ENCODE measurements around the gene NEURL3. TPM values are rescaled to one million over a fixed set of nuclear protein-coding genes. Genes with fewer than 3 reads are reported as not detected.

The NEURL3 gene
- total RNA-seq, 4 donors from 2014 or later: 0.56 TPM; not detected in 3

DNA sequence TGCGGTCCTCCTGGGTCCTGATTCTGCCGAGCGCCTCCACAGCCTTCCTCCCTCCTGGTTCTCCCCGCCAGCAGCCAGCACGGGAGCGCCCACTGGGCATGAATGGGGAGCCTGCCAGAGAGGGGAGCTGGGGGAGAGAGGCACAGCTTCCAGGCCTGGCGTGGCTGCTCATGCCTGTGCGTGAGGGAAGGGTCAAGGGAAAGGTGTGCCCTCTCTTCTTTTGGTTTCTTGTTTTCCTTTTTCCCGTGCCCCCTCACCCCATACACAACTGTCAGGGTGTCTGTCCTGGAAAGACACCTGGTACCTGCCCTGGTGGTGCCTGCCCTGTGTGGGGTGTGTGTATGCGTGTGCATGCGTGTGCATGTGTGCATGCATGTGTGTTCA lies 4.7 kb upstream of the NEURL3 start:
- DNase-seq (ENCODE audit: low spot score) (no peak), ATAC-seq (ENCODE audit: low FRiP score) (no peak)
- TF ChIP-seq, protein P1, sequence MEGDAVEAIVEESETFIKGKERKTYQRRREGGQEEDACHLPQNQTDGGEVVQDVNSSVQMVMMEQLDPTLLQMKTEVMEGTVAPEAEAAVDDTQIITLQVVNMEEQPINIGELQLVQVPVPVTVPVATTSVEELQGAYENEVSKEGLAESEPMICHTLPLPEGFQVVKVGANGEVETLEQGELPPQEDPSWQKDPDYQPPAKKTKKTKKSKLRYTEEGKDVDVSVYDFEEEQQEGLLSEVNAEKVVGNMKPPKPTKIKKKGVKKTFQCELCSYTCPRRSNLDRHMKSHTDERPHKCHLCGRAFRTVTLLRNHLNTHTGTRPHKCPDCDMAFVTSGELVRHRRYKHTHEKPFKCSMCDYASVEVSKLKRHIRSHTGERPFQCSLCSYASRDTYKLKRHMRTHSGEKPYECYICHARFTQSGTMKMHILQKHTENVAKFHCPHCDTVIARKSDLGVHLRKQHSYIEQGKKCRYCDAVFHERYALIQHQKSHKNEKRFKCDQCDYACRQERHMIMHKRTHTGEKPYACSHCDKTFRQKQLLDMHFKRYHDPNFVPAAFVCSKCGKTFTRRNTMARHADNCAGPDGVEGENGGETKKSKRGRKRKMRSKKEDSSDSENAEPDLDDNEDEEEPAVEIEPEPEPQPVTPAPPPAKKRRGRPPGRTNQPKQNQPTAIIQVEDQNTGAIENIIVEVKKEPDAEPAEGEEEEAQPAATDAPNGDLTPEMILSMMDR (IDR thresholded peaks at IDR 0.05): no peak

DNA sequence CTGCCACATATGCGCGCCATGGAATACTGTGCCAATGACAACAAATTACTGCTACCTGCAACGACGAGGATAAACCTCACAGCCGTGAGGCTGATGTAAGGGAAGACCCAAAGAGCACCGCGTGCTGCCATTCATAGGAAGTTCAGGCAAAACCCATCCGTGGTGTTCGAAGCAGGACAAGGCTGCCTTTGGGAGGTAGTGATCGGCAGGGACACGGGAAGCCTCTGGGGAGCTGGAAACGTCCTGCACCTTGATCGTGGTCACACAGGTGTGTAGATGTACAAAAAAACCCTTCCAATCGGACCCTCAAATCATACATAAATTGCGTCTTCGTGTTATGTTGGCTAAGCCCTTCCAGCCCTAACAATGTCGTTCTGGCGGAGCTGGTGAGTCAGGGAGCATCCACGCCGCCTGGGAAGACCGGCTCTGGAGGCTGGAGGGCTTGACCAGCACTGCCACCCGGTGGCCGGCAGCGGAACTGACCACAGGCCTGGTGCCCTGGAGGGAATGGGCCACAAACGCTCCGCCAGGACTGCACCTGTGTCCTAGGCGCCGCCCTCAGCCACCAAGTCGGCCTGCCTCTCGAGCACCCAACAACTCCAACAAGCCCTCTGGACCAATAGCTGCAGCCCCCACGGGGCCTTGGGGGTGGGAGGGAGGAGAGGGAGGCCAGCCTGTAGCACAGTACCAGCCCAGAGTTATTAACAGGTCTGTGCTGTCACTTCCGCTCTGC lies 4.1 kb upstream of the NEURL3 start:
- DNase-seq (ENCODE audit: low spot score): peak; percentile 82
- ATAC-seq (ENCODE audit: low FRiP score): peak; percentile 93
- TF ChIP-seq, protein P1 (IDR thresholded peaks at IDR 0.05): peak in 1 of 3 donors; percentile 87

DNA sequence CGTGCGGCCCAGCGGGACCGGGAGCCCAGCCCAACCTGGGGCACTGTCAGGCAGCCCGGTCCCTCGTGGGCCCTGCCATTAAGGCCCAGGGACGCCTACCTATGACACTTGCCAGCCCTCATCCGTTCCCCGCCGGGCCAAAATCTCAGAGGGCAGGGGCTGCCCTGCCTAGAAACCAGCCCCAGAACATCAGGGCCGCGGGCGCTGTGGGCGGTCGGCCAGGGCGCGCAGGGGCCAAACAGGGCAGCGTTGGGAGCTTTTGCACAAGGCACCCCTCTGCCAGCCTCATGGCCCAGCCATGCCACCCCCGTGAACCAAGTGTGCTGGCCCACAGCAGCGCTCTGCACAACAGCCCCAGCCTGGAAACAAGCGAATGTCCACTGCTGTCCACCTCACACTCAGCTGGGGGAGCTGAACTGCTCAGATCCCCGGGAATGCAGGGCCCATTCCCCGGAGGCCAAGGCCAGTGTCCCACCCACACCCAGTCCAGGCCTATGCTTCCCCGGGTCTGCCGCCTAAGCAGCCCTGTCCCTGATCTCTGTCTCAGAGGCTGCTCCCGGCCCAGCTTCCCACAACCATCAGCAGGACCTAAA lies 3.5 kb upstream of the NEURL3 start:
- ATAC-seq (ENCODE audit: low FRiP score) (no peak), DNase-seq (ENCODE audit: low spot score) (no peak)
- TF ChIP-seq, protein P1 (IDR thresholded peaks at IDR 0.05): no peak

DNA sequence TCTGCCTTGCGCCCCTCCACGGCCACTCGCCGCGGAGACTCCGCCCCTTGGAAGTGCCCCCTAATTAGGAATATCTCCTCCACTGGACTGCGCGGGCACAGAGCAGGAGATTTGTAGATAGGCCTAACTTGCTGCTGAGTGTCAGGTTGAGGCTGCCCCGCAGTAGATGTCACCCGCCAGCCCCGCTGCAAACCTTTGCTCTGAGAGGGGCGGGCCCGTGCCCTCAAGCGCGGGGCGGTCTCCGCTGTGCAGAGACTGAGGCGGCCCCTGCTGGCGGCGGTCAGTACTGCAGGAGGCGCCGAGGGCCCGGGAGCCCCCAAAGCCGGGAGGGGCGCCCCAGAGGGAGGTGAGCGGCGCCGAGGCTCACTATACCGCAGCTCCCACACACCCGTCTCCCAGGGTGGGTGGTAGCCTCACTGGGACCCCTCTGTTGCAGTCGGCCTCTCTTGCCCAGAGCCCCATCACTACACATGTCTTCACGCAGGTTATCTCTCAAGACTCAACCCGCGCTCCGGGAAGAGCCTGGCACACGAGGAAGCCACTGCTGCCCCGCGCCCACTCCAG lies 2.9 kb upstream of the NEURL3 start:
- peak; percentile 79 for DNase-seq (ENCODE audit: low spot score)

DNA sequence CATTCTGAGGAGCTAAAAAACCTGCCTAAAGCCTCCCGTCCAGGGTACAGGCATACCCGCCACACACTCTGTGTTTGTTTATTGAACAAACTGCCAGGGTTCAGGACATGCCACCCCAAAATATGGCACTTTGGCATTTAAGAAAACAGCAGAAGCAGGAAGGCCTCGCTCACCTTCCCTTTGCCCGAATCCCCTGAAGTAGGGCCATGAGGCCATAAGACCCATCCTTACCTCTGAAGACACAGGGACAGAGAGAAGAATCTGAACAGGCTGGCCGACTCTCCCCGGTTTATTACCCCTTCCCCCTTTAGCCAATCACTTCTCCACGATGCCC lies 1.7 kb upstream of the NEURL3 start:
- DNase-seq (ENCODE audit: low spot score) (no peak), ATAC-seq (ENCODE audit: low FRiP score) (no peak)
- TF ChIP-seq, protein P1 (IDR thresholded peaks at IDR 0.05): no peak

More for the DNA sequence above, 2.9 kb upstream of the NEURL3 start:
- ATAC-seq (ENCODE audit: low FRiP score): peak; percentile 62
- TF ChIP-seq, protein P1 (IDR thresholded peaks at IDR 0.05): peak in 2 of 3 donors; percentile 82 to 98

DNA sequence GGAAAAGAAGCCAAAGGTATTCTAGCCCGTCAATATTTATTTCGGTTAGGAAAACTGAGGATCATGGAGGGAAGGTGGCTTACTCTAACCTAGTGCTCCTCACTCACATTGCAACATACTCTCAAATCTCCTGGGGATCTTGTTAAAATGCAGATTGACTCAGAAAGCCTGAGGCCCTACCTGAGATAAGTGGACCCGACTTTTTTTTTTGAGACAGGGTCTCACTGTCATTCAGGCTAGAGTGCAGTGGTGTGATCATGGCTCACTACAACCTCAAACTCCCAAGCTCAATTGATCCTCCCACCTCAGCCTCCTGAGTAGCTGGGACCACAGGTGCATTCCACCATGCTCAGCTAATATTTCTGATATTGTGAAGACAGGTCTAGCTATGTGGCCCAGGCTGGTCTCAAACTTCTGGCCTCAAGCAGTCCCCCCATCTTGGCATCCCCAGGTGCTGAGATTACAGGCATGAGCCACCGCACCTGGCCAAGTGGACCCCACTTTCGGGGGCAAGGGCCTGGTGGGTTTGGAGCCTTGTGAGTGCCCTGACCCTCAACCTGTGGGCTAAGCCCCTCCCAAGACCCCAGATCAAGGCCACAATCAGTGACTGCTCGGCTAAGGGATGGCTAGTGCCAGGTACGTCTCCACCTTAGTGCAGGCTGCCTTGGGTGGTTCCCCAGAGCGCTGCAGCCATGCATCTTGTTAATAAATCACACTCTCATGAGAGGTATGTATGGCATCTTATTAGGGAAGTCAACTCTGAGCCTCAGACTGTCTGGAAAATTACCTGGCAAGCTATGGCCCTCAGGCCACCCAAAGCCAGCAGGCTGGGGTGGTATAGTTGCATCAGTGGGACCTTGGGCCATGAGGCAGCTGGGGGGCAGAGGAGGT lies 1.1 kb upstream of the NEURL3 start:
- DNase-seq (ENCODE audit: low spot score) (no peak), ATAC-seq (ENCODE audit: low FRiP score) (no peak)
- TF ChIP-seq, protein P1 (IDR thresholded peaks at IDR 0.05): no peak
